Type B pancreatic cell (in vitro differentiated cells): ENCODE measurements around the gene FIZ1. TPM values are rescaled to one million over a fixed set of nuclear protein-coding genes. Genes with fewer than 3 reads are reported as not detected.

Experiments used
- DNase-seq: peaks from one replicate; pipeline ENCODE4 v3.0.0; 2021; ENCODE audit warnings: mixed read lengths; ENCODE audit not compliant: unreplicated experiment; ENCODE audit errors: extremely low spot score
- H3K27ac Mint-ChIP-seq: 2 replicates; pipeline ENCODE4 v1.8.0; 2021; ENCODE audit warnings: mild to moderate bottlenecking, mixed read lengths
- H3K27me3 Mint-ChIP-seq: 2 replicates; pipeline ENCODE4 v1.8.0; 2021; ENCODE audit warnings: mixed read lengths
- H3K36me3 Mint-ChIP-seq: 2 replicates; pipeline ENCODE4 v1.8.0; 2021; ENCODE audit warnings: mixed read lengths
- H3K4me1 Mint-ChIP-seq: one replicate; pipeline ENCODE4 v1.8.0; 2021; ENCODE audit warnings: mixed read lengths; ENCODE audit not compliant: unreplicated experiment
- H3K4me3 Mint-ChIP-seq: 2 replicates; pipeline ENCODE4 v1.8.0; 2021; ENCODE audit warnings: mild to moderate bottlenecking, mixed read lengths
- H3K9me3 Mint-ChIP-seq: 2 replicates; pipeline ENCODE4 v1.8.0; 2021; ENCODE audit warnings: mixed read lengths
- CTCF ChIP-seq: fragments of 200-600 bp; sonication (generic); conservative IDR thresholded peaks from 2 replicates; pipeline ENCODE4 v1.5.0; 2021; ENCODE audit warnings: antibody characterized with exemption, mild to moderate bottlenecking
- total RNA-seq: library from RNA; stranded (reverse); gene quantifications from 2 replicates; pipeline ENCODE4 v1.2.1, GENCODE V29; 2021; ENCODE audit warnings: low replicate concordance

The FIZ1 gene
- total RNA-seq, 1 donor from 2014 or later, result 22.4 TPM

GRCh38 chr19:55618426-55618825, 19.1 kb upstream of the FIZ1 start:
- no peak overlapping the region for H3K27ac Mint-ChIP-seq
- TF ChIP-seq CTCF, result no peak
- H3K4me1 Mint-ChIP-seq, result peaks cover 1% of the 10 kb centered on the region
- no peak overlapping the region for H3K4me3 Mint-ChIP-seq
- H3K27me3 Mint-ChIP-seq, result no peaks in the 10 kb centered on the region
- no peaks in the 10 kb centered on the region for H3K9me3 Mint-ChIP-seq
- no peak for DNase-seq
- peaks cover 8% of the 10 kb centered on the region for H3K36me3 Mint-ChIP-seq

- no peak for DNase-seq
- TF ChIP-seq CTCF, result no peak
- H3K4me1 Mint-ChIP-seq, result no peaks in the 10 kb centered on the region
- peaks cover 14% of the 10 kb centered on the region for H3K36me3 Mint-ChIP-seq
- no peaks in the 10 kb centered on the region for H3K27me3 Mint-ChIP-seq
- H3K4me3 Mint-ChIP-seq, result no peak overlapping the region
- H3K9me3 Mint-ChIP-seq, result no peaks in the 10 kb centered on the region
- no peak overlapping the region for H3K27ac Mint-ChIP-seq
Measured at GRCh38 chr19:55617426-55617825, 18.1 kb upstream of the FIZ1 start.

GRCh38 chr19:55616395-55616875, 17.1 kb upstream of the FIZ1 start:
- Mint-ChIP-seq H3K27ac (no peak overlapping the region), H3K4me1 (no peaks in the 10 kb centered on the region), H3K9me3 (no peaks in the 10 kb centered on the region), H3K4me3 (no peak overlapping the region), H3K36me3 (peaks cover 14% of the 10 kb centered on the region), H3K27me3 (no peaks in the 10 kb centered on the region)
- no peak for TF ChIP-seq CTCF
- DNase-seq, result no peak

GRCh38 chr19:55615543-55616394, 16.5 kb upstream of the FIZ1 start:
- no peak for DNase-seq
- Mint-ChIP-seq H3K4me3 (no peak overlapping the region), H3K27ac (no peak overlapping the region), H3K9me3 (no peaks in the 10 kb centered on the region), H3K36me3 (peaks cover 16% of the 10 kb centered on the region), H3K27me3 (no peaks in the 10 kb centered on the region), H3K4me1 (no peaks in the 10 kb centered on the region)
- no peak for TF ChIP-seq CTCF

GRCh38 chr19:55614711-55615542, 15.6 kb upstream of the FIZ1 start:
- DNase-seq, result no peak
- no peaks in the 10 kb centered on the region for H3K4me1 Mint-ChIP-seq
- H3K9me3 Mint-ChIP-seq, result no peaks in the 10 kb centered on the region
- H3K27ac Mint-ChIP-seq, result no peak overlapping the region
- H3K27me3 Mint-ChIP-seq, result no peaks in the 10 kb centered on the region
- H3K4me3 Mint-ChIP-seq, result no peak overlapping the region
- TF ChIP-seq CTCF, result no peak
- peaks cover 16% of the 10 kb centered on the region for H3K36me3 Mint-ChIP-seq
